Endothelial cell of umbilical vein (primary cell): Measurements from ENCODE around the gene ITGA11. TPM values are rescaled to one million over a fixed set of nuclear protein-coding genes. Genes with fewer than 3 reads are reported as not detected.

Experiments used
- BruUV-seq: library from RNA; stranded (reverse); fragments of 400-500 nt; replicated peaks from 2 replicates; lab custom pipeline; 2021; lab: Mats Ljungman, UMichigan
- CTCF ChIA-PET: fragments of 300-600, 350-600 bp; sonication (Branson Sonifier 250); formaldehyde crosslinking; loops from one replicate; lab custom pipeline; 2021; ENCODE audit warnings: antibody characterized with exemption, inconsistent platforms; lab: Charles Lee
- POLR2A ChIA-PET: fragments of 300-600, 350-600 bp; sonication (Branson Sonifier 250); formaldehyde crosslinking; loops from one replicate; lab custom pipeline; 2021; ENCODE audit warnings: antibody characterized with exemption, inconsistent platforms; lab: Charles Lee
- DNase-seq: peaks from one replicate; pipeline ENCODE4 v3.0.0-alpha.2; 2011; ENCODE audit warnings: low read depth, low spot score
- FAIRE-seq: peaks from 2 replicates; lab custom pipeline; 2011; peaks lifted over from hg19 to GRCh38; lab: Jason Lieb, UNC
- H2AFZ ChIP-seq: 2 replicates; pipeline ENCODE4 v1.6.0; 2012; ENCODE audit warnings: low read depth, low read length, control low read depth, inconsistent platforms
- H3K27ac ChIP-seq: 2 replicates; pipeline ENCODE4 v1.5.1; 2011; ENCODE audit warnings: low read depth, mild to moderate bottlenecking, control low read depth, low read length, moderate library complexity; ENCODE audit not compliant: insufficient read depth
- H3K27me3 ChIP-seq, 2 experiments: 2 replicates each; pipeline versions ENCODE4 v1.6.0 to v1.6.1; 2011; ENCODE audit warnings: low read length in 2 of 2, mixed read lengths in 1 of 2; ENCODE audit not compliant: control insufficient read depth in 2 of 2, insufficient read depth in 2 of 2
- H3K36me3 ChIP-seq, 2 experiments: 2 replicates in 1 of 2; 3 replicates in 1 of 2; pipeline ENCODE4 v1.5.1; 2011; ENCODE audit warnings: low read length in 2 of 2, mild to moderate bottlenecking in 1 of 2, moderate library complexity in 1 of 2; ENCODE audit not compliant: control insufficient read depth in 2 of 2, insufficient read depth in 2 of 2; ENCODE audit errors: extremely low read depth in 1 of 2
- H3K4me1 ChIP-seq: 3 replicates; pipeline ENCODE4 v1.5.1; 2011; ENCODE audit warnings: mild to moderate bottlenecking, low read length; ENCODE audit not compliant: control insufficient read depth, insufficient read depth; ENCODE audit errors: extremely low read depth
- H3K4me2 ChIP-seq: 2 replicates; pipeline ENCODE4 v1.6.1; 2011; ENCODE audit warnings: low read length, control low read depth, mixed read lengths; ENCODE audit not compliant: insufficient read depth
- H3K4me3 ChIP-seq, 3 experiments: fragments of 200-600 bp in 1 of 3; sonication (generic), shearing (Covaris generic) in 1 of 3; replicated peaks in 1 of 3; 2 replicates each; pipeline ENCODE4 v1.5.1; 2011 to 2016; ENCODE audit warnings: control low read depth in 3 of 3, low read length in 3 of 3, mild to moderate bottlenecking in 2 of 3, inconsistent platforms in 1 of 3, low read depth in 1 of 3, moderate library complexity in 1 of 3; ENCODE audit not compliant: insufficient read depth in 1 of 3
- H3K79me2 ChIP-seq: 2 replicates; pipeline ENCODE4 v1.6.0; 2012; ENCODE audit warnings: low read length, inconsistent platforms; ENCODE audit not compliant: control insufficient read depth, insufficient read depth
- H3K9ac ChIP-seq: replicated peaks from 2 replicates; pipeline ENCODE3; 2011; ENCODE audit warnings: low read length, control low read depth; ENCODE audit not compliant: insufficient read depth; ENCODE audit errors: extremely low read depth
- H3K9me1 ChIP-seq: replicated peaks from 3 replicates; pipeline ENCODE4 v1.6.0; 2011; ENCODE audit warnings: mild to moderate bottlenecking, low read length; ENCODE audit not compliant: control insufficient read depth, insufficient read depth; ENCODE audit errors: extremely low read depth
- H3K9me3 ChIP-seq: replicated peaks from 2 replicates; pipeline ENCODE4 v1.5.1; 2012; ENCODE audit warnings: low read length, inconsistent platforms; ENCODE audit not compliant: control insufficient read depth, insufficient read depth
- H4K20me1 ChIP-seq: replicated peaks from 2 replicates; pipeline ENCODE3; 2011; ENCODE audit warnings: mild to moderate bottlenecking, low read length; ENCODE audit not compliant: control insufficient read depth, insufficient read depth; ENCODE audit errors: extremely low read depth
- POLR2A ChIP-seq: IDR thresholded peaks from 2 replicates; pipeline ENCODE4 v1.6.1; 2012; ENCODE audit warnings: low read depth, mild to moderate bottlenecking, control low read depth, low read length
- POLR2AphosphoS5 ChIP-seq: IDR thresholded peaks from 2 replicates; pipeline ENCODE4 v1.6.1; 2012; ENCODE audit warnings: low read depth, mild to moderate bottlenecking, control low read depth, low read length, moderate library complexity; ENCODE audit not compliant: insufficient read depth
- dilution Hi-C: fragments of 300-500 bp; cut with MboI; formaldehyde crosslinking; loops from one replicate; pipeline ENCODE4 v1.15.0; 2019; ENCODE audit warnings: low sequenced_read_pairs; ENCODE audit not compliant: extremely low pct_ligation_motif_present
- intact Hi-C: fragments of 100-400 bp; cut with micrococcal nuclease; formaldehyde crosslinking; loops from one replicate; pipeline ENCODE4 v1.10.0; 2022
- polyA plus RNA-seq, 4 experiments: library from polyadenylated mRNA; depleted of rRNA in 3 of 4; stranded (reverse) in 3 of 4; unstranded in 1 of 4; fragments of >200 nt; gene quantifications; 2 replicates each; pipeline versions ENCODE4 v1.2.1 to v1.2.3, GENCODE V29; 2011 to 2012; ENCODE audit warnings: missing spikeins in 1 of 4
- total RNA-seq: library from RNA; stranded (reverse); gene quantifications from 2 replicates; pipeline ENCODE4 v1.2.3, GENCODE V29; 2021
- TF ChIP-seq, protein P1 (sequence below), 2 donors: IDR thresholded peaks; 1 replicate in 1 of 2; 2 replicates in 1 of 2; pipeline ENCODE4 v1.5.1; 2011; ENCODE audit warnings: low read length in 2 of 2, mild to moderate bottlenecking in 2 of 2, moderate library complexity in 2 of 2, control low read depth in 1 of 2, inconsistent platforms in 1 of 2, low read depth in 1 of 2; ENCODE audit not compliant: insufficient read depth in 1 of 2; ENCODE audit errors: extremely low read depth in 1 of 2

The ITGA11 gene
- total and polyA plus RNA-seq, 2 donors (not counting 3 experiments of a cell fraction or from before 2014, with no cell fraction given): 0.18 to 1.0 TPM

DNA sequence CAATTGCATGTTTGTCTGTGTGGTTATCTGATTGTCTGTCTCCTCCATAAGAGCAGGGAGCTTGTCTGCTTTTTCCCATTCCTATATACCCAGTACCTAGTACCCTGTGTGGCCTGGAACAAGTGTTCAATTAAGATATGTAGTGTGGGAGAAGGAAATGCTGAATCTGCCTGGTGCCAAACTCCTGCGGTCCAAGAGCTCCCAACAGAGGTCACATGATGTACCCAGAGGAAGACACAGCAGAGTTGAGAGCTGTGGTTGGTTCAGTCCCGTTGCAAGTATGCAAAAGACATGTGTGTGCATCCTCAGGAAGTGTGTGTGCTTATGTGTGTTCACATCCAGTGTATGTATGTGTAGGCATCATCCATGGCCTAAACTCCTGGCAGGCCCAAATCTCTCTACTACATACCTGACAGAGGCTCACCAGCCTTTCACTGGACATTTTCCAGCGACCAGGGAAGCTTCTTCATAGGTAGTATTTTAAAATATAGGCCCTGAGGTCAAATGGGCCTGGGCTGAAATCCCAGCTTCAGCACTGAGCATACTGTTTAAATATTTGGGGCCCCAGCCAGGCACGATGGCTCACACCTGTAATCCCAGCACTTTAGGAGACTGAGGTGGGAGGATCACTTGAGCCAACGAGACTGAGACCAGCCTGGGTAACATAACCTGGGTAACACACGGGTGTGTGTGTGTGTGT lies 34.0 kb upstream of the ITGA11 start:
- H3K79me2 ChIP-seq: no peaks in the 10 kb centered on the region
- intact Hi-C loops (no loop called here), dilution Hi-C loops (no loop called here)
- BruUV-seq: no TSS peak
- H2AFZ ChIP-seq: no peak overlapping the region
- FAIRE-seq (no peak), DNase-seq (no peak)
- no peak overlapping the region for H3K27ac ChIP-seq
- H3K9me3 ChIP-seq: no peaks in the 10 kb centered on the region
- no peaks in the 10 kb centered on the region for H3K4me1 ChIP-seq
- H3K4me3 ChIP-seq: no peak overlapping the region
- no peaks in the 10 kb centered on the region for H4K20me1 ChIP-seq
- H3K36me3 ChIP-seq: no peaks in the 10 kb centered on the region
- no peak overlapping the region for H3K4me2 ChIP-seq
- peaks cover 2 to 8% of the 10 kb centered on the region in 2 experiments for H3K27me3 ChIP-seq
- ChIA-PET POLR2A (no interaction called here), CTCF (interaction anchor here (0.9 to 2.4 kb wide), 2 partner anchors 24 to 159 kb away, joined by 3 to 6 read pairs; no protein-coding TSS in a partner anchor)
- TF ChIP-seq POLR2AphosphoS5: no peak
- H3K9ac ChIP-seq: no peak overlapping the region
- H3K9me1 ChIP-seq: no peaks in the 10 kb centered on the region

DNA sequence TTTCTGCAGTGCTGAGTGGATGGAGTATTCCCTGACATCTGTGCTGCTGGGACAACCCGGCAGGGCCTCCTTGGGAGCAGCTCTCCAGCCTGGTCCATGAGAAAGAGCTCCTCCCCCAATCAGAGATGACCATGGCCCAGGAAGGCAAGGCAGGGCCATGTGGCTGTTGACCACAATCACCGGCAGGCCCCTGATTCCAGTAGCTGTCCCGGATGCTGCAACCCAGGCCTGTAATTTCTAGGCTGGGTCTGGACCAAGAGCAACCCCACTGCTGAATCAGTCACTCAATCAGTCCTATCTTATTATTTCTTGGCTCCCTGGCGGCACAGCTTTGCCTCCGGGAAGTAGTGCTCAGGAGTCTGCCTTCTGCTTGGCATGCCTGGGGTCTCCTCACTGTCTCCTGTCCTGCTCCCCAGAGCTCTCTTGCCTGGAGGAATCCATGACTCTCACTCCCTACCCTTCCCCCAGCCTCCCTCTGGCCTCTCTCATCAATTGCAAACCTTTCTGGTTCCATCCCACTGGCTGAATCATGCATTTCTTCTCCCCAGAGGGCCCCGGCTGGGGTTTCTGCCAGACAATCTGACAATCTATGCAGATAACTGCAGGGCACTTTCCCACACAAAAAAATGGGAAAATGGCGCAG lies 32.6 kb upstream of the ITGA11 start:
- Histone ChIP-seq H3K9me1 (no peaks in the 10 kb centered on the region), H2AFZ (no peak overlapping the region), H3K4me2 (no peak overlapping the region), H3K79me2 (no peaks in the 10 kb centered on the region), H3K27me3 (peaks cover 8 to 9% of the 10 kb centered on the region in 2 experiments), H3K27ac (no peak overlapping the region), H3K9ac (no peak overlapping the region), H4K20me1 (no peaks in the 10 kb centered on the region), H3K4me1 (no peaks in the 10 kb centered on the region), H3K36me3 (no peaks in the 10 kb centered on the region), H3K9me3 (no peaks in the 10 kb centered on the region), H3K4me3 (no peak overlapping the region)
- DNase-seq: no peak
- TF ChIP-seq, protein P1, sequence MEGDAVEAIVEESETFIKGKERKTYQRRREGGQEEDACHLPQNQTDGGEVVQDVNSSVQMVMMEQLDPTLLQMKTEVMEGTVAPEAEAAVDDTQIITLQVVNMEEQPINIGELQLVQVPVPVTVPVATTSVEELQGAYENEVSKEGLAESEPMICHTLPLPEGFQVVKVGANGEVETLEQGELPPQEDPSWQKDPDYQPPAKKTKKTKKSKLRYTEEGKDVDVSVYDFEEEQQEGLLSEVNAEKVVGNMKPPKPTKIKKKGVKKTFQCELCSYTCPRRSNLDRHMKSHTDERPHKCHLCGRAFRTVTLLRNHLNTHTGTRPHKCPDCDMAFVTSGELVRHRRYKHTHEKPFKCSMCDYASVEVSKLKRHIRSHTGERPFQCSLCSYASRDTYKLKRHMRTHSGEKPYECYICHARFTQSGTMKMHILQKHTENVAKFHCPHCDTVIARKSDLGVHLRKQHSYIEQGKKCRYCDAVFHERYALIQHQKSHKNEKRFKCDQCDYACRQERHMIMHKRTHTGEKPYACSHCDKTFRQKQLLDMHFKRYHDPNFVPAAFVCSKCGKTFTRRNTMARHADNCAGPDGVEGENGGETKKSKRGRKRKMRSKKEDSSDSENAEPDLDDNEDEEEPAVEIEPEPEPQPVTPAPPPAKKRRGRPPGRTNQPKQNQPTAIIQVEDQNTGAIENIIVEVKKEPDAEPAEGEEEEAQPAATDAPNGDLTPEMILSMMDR (IDR thresholded peaks at IDR 0.05; ENCODE audit: extremely low read depth in 1 of 2, insufficient read depth in 1 of 2, low read depth in 1 of 2, low read length in 2 of 2): no peak
- TF ChIP-seq POLR2A: no peak
- FAIRE-seq: no peak
- dilution Hi-C loops: no loop called here
- CTCF ChIA-PET: interaction anchor here (2.4 kb wide), 1 partner anchor 158 kb away, joined by 6 read pairs; no protein-coding TSS in a partner anchor
- POLR2A ChIA-PET: no interaction called here
- no TSS peak for BruUV-seq
- intact Hi-C loops: no loop called here
